Measurements from ENCODE around the gene TRIM2.

TRIM2 gene

GRCh38 chr4:153247116-153247490, 42.9 kb downstream of the TRIM2 start:
- TF ChIP-seq, protein P1, sequence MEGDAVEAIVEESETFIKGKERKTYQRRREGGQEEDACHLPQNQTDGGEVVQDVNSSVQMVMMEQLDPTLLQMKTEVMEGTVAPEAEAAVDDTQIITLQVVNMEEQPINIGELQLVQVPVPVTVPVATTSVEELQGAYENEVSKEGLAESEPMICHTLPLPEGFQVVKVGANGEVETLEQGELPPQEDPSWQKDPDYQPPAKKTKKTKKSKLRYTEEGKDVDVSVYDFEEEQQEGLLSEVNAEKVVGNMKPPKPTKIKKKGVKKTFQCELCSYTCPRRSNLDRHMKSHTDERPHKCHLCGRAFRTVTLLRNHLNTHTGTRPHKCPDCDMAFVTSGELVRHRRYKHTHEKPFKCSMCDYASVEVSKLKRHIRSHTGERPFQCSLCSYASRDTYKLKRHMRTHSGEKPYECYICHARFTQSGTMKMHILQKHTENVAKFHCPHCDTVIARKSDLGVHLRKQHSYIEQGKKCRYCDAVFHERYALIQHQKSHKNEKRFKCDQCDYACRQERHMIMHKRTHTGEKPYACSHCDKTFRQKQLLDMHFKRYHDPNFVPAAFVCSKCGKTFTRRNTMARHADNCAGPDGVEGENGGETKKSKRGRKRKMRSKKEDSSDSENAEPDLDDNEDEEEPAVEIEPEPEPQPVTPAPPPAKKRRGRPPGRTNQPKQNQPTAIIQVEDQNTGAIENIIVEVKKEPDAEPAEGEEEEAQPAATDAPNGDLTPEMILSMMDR (IDR thresholded peaks at IDR 0.05; ENCODE audit: low read depth, low read length): no peak
- no peak overlapping the region for H3K4me3 ChIP-seq (ENCODE audit: low read depth, low read length)

DNA sequence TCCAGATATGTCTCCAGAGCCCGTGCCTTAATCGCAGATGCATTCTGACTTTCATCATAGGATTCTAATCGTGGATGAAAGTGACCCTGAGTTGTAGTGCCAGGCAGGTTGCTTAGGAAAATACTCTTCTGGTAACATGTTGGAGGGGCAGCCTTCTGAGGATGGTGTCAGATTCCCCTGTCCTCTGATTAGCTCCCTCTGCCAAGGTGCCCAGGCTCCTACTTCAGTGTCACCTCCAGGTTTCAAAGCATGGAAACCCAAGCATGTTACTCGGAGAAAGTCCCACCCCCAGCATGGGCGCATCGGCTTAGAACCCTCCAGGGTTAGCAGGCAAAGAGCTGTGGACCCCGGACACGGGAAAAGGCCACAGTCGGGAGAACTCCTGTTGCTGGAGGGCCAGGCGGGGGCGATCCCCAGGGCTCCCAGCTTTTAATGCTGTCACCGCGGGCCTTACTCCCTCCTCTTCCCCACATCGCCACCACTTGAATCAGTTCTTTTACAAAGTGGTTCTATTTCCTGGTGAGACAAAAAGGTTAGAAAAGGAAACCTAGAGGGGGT, 44.5 kb downstream of the TRIM2 start:
- TF ChIP-seq, protein P1 (IDR thresholded peaks at IDR 0.05; ENCODE audit: low read depth, low read length): no peak
- H3K4me3 ChIP-seq (ENCODE audit: low read depth, low read length): peak overlapping the region; percentile 66

DNA sequence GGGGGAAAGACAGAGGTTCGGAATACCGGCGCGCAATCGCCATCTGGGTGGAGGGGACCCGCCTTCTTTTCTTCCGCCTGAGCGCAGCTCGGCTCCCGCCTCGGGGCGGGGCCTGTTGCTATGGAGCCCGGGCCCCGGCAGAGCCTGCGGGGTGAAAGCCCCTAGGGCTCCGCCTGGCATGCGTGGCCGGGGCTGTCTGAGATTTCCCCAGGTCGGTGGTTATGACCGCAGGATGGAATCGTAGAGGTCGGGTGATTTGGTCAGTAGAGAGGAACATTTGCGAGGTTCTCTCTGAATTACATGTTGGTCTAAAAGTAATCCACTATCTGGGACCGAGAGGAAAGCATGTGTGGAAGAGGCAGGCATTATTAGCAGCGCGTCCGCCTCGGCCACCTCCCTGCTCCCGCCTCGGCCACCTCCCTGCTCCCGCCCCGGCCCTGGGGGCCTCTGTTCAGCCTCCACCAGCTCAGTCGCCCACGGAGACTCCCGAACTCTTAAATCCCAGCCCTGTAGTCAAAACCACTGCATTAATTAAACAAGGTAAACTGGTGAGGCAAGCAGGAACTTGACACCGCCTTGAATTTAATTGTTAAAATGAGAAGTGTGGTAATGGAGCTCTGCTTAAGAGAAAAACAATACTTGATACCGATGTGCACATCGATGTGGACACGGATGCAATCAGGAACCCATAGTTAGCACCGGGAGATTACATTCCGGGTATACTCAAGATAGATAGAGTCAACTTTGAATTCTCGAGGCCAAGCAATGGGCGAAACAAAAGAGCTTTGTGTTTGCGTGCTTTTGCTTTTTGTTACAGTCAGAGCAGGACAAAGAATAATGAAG, 45.2 kb downstream of the TRIM2 start:
- H3K4me3 ChIP-seq (ENCODE audit: low read depth, low read length): peak overlapping the region; percentile 66
- TF ChIP-seq, protein P1 (IDR thresholded peaks at IDR 0.05; ENCODE audit: low read depth, low read length): no peak

DNA sequence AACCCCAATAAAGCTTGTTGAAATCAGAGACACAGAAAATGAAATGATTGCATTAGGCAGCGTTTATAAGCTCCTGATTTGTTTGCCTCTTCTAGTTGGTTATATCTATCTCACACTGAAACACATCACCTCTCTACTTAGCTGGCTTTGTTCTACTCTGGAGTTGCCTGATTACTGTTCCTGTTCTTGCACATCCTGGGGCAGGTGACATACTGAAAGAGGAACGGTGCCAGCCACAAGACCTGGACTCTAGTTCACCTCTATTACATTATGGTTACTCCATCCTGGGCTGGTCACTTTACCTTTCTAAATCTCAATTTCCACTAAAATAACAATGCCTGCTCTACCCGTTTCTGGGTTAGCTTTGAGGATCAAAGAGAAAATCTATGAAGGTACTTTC, 47.9 kb downstream of the TRIM2 start:
- H3K4me3 ChIP-seq (ENCODE audit: low read depth, low read length): no peak overlapping the region
- TF ChIP-seq, protein P1 (IDR thresholded peaks at IDR 0.05; ENCODE audit: low read depth, low read length): no peak

GRCh38 chr4:153255233-153255632, 51.0 kb downstream of the TRIM2 start:
- TF ChIP-seq, protein P1 (IDR thresholded peaks at IDR 0.05; ENCODE audit: low read depth, low read length): no peak
- no peak overlapping the region for H3K4me3 ChIP-seq (ENCODE audit: low read depth, low read length)

GRCh38 chr4:153257151-153257620, 52.9 kb downstream of the TRIM2 start:
- peak overlapping the region; percentile 14; the same call in 1 of the 2 replicates for H3K4me3 ChIP-seq (ENCODE audit: low read depth, low read length)

More at GRCh38 chr4:153257151-153257620, 52.9 kb downstream of the TRIM2 start:
- TF ChIP-seq, protein P1 (IDR thresholded peaks at IDR 0.05; ENCODE audit: low read depth, low read length): no peak

Data from WI38 (cell line).